Small intestine (tissue), 7 donors: ENCODE data around the gene ST6GAL1. TPM values are rescaled to one million over a fixed set of nuclear protein-coding genes. Genes with fewer than 3 reads are reported as not detected.

Experiments used
- DNase-seq, 2 donors: peaks; one replicate each; pipeline versions ENCODE4 v3.0.0 to v3.0.0-alpha.2; 2013
- FAIRE-seq: peaks from 2 replicates; lab custom pipeline; 2012; peaks lifted over from hg19 to GRCh38; lab: Jason Lieb, UNC
- H3K27ac ChIP-seq, 3 donors: one replicate each; pipeline ENCODE4 v1.5.1; 2013; ENCODE audit warnings: low read length in 2 of 3, mild to moderate bottlenecking in 2 of 3, control low read depth in 1 of 3, inconsistent platforms in 1 of 3, low read depth in 1 of 3, moderate library complexity in 1 of 3
- H3K27me3 ChIP-seq, 3 donors: one replicate each; pipeline ENCODE4 v1.6.1; 2013; ENCODE audit warnings: low read length in 3 of 3, inconsistent platforms in 1 of 3; ENCODE audit not compliant: control insufficient read depth in 3 of 3, insufficient read depth in 3 of 3
- H3K36me3 ChIP-seq, 3 donors: one replicate each; pipeline ENCODE4 v1.6.1; 2013; ENCODE audit warnings: low read length in 3 of 3, inconsistent platforms in 1 of 3, low read depth in 1 of 3, mild to moderate bottlenecking in 1 of 3, moderate library complexity in 1 of 3; ENCODE audit not compliant: control insufficient read depth in 3 of 3, insufficient read depth in 2 of 3
- H3K4me1 ChIP-seq, 3 donors: one replicate each; pipeline ENCODE4 v1.6.1; 2013; ENCODE audit warnings: low read length in 2 of 3, inconsistent platforms in 1 of 3, low read depth in 1 of 3, mild to moderate bottlenecking in 1 of 3, moderate library complexity in 1 of 3; ENCODE audit not compliant: control insufficient read depth in 3 of 3, insufficient read depth in 2 of 3
- H3K4me3 ChIP-seq, 3 donors: one replicate each; pipeline ENCODE4 v1.5.1; 2013; ENCODE audit warnings: low read length in 3 of 3, control low read depth in 1 of 3, inconsistent platforms in 1 of 3, low read depth in 1 of 3, mild to moderate bottlenecking in 1 of 3, moderate library complexity in 1 of 3
- H3K9me3 ChIP-seq, 2 donors: one replicate each; pipeline ENCODE4 v1.6.1; 2013; ENCODE audit warnings: low read depth in 1 of 2, low read length in 1 of 2; ENCODE audit not compliant: control insufficient read depth in 2 of 2, insufficient read depth in 1 of 2
- WGBS, 3 donors: extraction: QIAGEN DNeasy Blood & Tissue Kit; methylation state at CpG; one replicate each; pipeline ENCODE4 v1.1.7; 2013; 5-methylcytosine and 5-hydroxymethylcytosine counted together
- polyA plus RNA-seq, 4 donors: library from polyadenylated mRNA; stranded (reverse) in 3 of 4; unstranded in 1 of 4; fragments of 200-250 nt in 3 of 4; fragments of 120-200 nt in 1 of 4; gene quantifications; one replicate each; pipeline versions ENCODE4 v1.2.1 to v1.2.3, GENCODE V29; 2013
- donor health status: healthy with polysubstance abuse.
- donor health status: control.
- donor health status: control.
- donor health status: Bipolar disorder and iron deficiency.
- donor health status: healthy.

ST6GAL1 gene
- polyA plus RNA-seq, 4 donors, result 0.45 to 219 (median 11.0) TPM

DNA sequence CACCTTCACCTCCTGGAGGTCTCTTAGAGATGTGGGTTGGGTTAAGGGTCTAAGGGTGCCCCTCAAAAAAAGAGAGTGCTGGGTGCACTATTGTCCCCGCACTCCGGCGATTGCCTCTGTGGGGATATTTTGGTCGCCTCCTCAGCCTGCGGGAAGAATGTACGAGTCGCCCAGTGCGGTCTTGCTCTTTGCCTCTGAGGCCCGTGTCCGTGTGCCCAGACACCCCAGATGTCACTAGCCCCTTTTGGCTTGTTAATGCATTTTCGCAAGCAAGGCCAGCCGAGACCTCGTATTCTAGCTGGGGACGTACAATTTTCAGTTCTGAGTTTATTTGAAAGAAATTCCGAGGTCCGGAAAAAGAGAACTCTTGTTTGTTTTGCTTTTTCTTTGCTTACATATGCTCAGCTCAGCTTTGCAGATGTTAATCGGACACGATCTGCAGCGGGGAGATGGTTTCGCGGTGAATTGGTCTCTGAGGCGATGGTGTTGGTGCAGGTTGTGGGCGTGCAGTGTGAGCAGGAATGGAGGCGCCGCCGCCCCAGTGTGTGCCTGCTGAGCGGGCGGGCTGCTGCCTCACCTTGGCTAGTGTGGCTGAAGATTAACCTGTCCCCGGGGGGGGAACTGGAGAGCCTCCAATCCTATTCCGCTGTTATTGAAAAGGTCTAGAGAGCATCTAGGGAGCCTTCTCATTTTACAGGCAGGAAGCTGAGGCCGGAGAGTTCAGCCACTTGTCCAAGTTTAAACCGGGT lies 1.4 kb downstream of the ST6GAL1 start:
- no peaks in the 10 kb centered on the region for H3K27me3 ChIP-seq
- peaks cover 0 to 5% (median 0%) of the 10 kb centered on the region in 3 donors for H3K36me3 ChIP-seq
- WGBS, 3 donors, result 1 to 2% (median 1%) methylated on average over 32 of the region's 32 CpGs
- H3K27ac ChIP-seq, result peak overlapping the region in 2 of 3 donors; percentile 43 to 85
- DNase-seq, result peak; percentile 37 to 87
- H3K9me3 ChIP-seq, result no peaks in the 10 kb centered on the region
- H3K4me1 ChIP-seq, result peaks cover 0 to 12% (median 0%) of the 10 kb centered on the region in 3 donors
- no peak for FAIRE-seq
- H3K4me3 ChIP-seq, result peak overlapping the region; percentile 66 to 88 (median 76)

DNA sequence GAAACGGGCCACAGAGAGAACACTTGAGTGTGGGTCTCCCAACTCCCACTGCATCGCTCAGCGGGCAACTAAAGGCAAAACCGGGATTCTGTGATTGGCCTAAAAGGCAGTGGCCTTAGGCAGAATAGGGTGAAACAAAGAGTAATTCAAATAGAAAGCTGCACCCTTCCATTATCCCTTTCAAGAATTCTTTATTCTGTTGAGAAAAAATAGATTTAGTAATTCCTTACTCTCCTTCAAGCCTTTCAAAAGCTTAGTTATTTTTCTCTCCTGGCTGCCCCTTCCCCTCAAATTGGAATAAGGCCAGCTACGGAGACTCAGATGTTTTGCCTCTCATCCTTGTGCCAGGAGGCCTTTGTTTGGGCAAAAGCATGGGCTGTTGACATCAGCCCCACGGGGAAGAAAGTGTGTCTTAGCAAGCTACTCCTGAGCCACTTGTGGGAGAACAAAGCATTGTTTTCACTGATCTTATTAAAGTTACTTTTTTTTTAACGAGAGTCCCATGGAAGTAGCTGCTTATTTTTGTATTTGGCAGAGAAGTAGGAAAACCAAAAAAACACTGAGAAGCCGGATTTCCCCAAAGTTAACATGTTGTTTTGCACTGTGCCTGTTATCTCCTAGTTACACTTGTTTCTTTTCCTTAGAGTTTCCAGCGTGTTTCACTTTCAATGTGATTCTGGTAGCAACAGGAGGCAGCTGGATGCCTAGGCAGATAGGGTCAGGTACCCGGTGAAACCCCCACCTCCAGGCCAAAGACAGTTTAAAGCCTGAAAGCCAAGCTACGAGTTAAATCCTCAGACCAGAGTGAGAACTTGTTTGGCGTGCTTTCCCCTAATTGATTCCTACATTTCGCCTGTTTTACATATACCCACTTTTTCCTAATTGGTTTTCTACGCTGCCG lies 2.2 kb downstream of the ST6GAL1 start:
- peaks cover 0 to 5% (median 0%) of the 10 kb centered on the region in 3 donors for H3K36me3 ChIP-seq
- no peaks in the 10 kb centered on the region for H3K27me3 ChIP-seq
- 38 to 66% (median 54%) methylated on average over 15 of the region's 15 CpGs for WGBS, 3 donors
- H3K4me3 ChIP-seq, result peak overlapping the region in 2 of 3 donors; percentile 66 to 76
- peak overlapping the region in 2 of 3 donors; percentile 43 to 85 for H3K27ac ChIP-seq
- peaks cover 0 to 12% (median 0%) of the 10 kb centered on the region in 3 donors for H3K4me1 ChIP-seq
- no peaks in the 10 kb centered on the region for H3K9me3 ChIP-seq
- no peak for FAIRE-seq
- DNase-seq, result peak in 1 of 2 donors; percentile 40

DNA sequence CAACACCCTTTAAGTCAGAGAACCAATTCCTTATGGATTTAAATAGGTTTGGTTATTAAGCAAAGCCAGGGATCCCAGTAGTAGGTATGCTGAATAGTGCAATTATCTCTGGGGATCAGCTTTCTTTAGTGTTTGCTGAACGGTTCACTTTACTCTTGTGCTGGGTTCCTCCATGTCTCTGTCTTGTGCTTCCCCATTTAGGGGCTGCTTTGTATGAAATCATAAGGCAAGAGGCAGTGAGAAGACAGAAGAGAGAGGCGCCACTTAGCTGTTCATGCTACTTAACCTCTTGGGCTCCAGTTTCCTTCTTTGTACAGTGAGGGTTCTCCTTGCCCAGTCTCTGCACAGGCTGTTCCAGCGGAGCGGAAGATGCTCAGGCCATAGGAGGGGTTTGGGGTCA lies 3.5 kb downstream of the ST6GAL1 start:
- 86 to 97% (median 92%) methylated on average over 4 of the region's 4 CpGs for WGBS, 3 donors
- Histone ChIP-seq H3K27ac (no peak overlapping the region), H3K36me3 (peaks cover 0 to 5% (median 0%) of the 10 kb centered on the region in 3 donors), H3K4me3 (no peak overlapping the region), H3K4me1 (peaks cover 0 to 12% (median 0%) of the 10 kb centered on the region in 3 donors), H3K27me3 (no peaks in the 10 kb centered on the region), H3K9me3 (no peaks in the 10 kb centered on the region)
- no peak for FAIRE-seq
- DNase-seq, result no peak

DNA sequence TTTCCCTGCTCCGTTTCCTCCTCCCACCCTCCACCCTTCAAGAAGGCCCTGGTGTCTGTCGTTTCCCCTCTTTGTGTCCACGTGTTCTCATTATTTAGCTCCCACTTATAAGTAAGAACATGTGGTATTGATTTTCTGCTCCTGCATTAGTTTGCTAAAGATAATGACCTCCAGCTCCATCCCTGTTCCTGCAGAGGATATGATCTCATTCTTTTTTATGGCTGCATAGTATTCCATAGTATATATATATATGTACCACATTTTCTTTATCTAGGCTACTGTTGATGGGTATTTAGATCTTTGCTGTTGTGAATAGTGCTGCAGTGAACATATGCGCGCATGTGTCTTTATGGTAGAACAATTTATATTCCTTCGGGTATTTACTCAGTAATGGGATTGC lies 4.8 kb downstream of the ST6GAL1 start:
- DNase-seq (no peak), FAIRE-seq (no peak)
- no peak overlapping the region for H3K27ac ChIP-seq
- peaks cover 0 to 5% (median 0%) of the 10 kb centered on the region in 3 donors for H3K36me3 ChIP-seq
- WGBS, 3 donors, result 94 to 98% (median 95%) methylated on average over 6 of the region's 6 CpGs
- no peaks in the 10 kb centered on the region for H3K27me3 ChIP-seq
- peaks cover 0 to 18% (median 0%) of the 10 kb centered on the region in 3 donors for H3K4me1 ChIP-seq
- no peak overlapping the region for H3K4me3 ChIP-seq
- H3K9me3 ChIP-seq, result no peaks in the 10 kb centered on the region

DNA sequence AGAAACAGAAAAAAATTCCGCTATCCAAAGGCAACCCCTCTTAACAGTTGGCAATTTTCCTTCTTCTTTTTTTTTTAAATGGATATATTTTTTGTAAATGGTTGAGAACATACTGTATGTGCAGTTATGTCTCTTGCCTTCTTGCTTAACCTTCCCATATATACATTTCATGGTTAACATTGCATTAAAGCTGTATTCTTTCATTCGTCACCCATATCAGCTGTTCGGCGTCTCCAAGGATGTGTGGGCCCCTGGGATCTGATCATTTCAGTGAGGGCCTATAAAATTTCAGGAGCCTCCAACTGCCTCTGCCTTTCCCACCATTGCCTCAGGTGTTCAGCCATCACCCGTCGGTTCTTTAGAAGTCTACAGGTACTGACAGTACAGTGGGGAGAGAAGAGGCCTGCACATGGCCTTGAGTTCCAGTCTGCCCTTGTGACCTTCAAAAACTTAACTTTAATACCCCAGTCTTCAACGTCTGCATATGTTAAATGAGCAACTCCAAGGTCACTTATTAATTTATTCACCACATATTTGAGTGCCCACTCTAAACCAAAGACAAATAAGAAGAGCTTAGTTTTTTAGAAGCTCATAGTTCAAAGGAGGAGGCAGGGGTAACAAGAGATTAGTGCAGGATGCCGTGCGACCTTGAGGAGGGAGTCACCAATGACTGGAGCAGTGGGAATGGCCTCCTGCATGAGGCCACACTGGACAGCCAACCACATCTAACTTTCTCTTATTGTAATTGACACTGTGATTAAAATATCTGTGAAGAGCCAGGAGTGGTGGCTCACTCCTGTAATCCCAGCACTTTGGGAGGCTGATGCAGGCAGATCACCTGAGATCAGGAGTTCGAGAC lies 6.9 kb downstream of the ST6GAL1 start:
- FAIRE-seq, result no peak
- WGBS, 3 donors, result 83 to 95% (median 91%) methylated on average over 10 of the region's 10 CpGs

DNA sequence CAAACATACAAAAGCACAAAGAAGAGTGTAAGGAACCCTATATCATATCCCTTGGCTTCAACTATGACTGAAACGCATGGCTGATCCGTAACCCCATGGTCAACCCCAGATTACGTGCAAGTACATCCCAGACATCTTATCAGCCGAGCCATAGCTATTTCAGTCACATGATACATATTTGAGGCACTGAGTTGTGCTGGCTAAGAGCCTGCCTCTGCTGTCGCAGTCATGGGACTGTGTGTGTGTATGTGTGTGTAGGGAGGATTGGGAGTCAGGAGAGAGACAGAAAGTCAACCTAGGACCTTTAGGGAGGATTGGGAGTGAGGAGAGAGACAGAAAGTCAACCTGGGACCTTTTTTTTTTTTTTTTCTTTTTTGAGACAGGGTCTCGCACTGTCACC lies 8.4 kb downstream of the ST6GAL1 start:
- FAIRE-seq (no peak), DNase-seq (peak in 1 of 2 donors; percentile 77)
- Histone ChIP-seq H3K4me1 (peaks cover 0 to 6% (median 0%) of the 10 kb centered on the region in 3 donors), H3K27me3 (no peaks in the 10 kb centered on the region), H3K9me3 (no peaks in the 10 kb centered on the region), H3K36me3 (peaks cover 0 to 9% (median 0%) of the 10 kb centered on the region in 3 donors), H3K27ac (peak overlapping the region in 1 of 3 donors; percentile 42), H3K4me3 (no peak overlapping the region)
- WGBS, 3 donors, result 85 to 94% (median 91%) methylated on average over 5 to 6 of the region's 6 CpGs

More for the DNA sequence above, 6.9 kb downstream of the ST6GAL1 start:
- peaks cover 0 to 8% (median 0%) of the 10 kb centered on the region in 3 donors for H3K36me3 ChIP-seq
- no peak for DNase-seq
- no peaks in the 10 kb centered on the region for H3K9me3 ChIP-seq
- H3K27me3 ChIP-seq, result no peaks in the 10 kb centered on the region
- no peak overlapping the region for H3K4me3 ChIP-seq
- H3K27ac ChIP-seq, result no peak overlapping the region
- H3K4me1 ChIP-seq, result peaks cover 0 to 14% (median 0%) of the 10 kb centered on the region in 3 donors

DNA sequence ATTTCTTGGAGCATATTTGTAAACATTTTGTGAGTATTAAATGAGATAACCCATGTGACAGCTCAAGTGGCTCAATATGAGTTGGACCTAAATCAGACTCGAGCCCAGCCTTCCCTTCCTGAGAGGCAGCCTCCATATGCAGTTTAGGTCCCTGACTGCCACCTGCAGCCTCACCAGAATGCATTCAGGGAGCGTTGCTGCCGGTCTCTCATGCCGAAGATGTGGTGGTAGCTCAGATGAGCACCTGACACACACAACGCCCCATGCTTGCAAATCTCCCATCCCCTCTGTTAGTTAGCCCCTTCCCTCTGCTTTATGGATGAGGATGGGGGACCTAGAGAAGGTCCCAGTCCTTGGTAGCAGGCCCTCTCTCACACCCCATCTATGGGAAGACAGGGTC lies 9.2 kb downstream of the ST6GAL1 start:
- DNase-seq (no peak), FAIRE-seq (no peak)
- Histone ChIP-seq H3K9me3 (no peaks in the 10 kb centered on the region), H3K4me3 (no peak overlapping the region), H3K27ac (no peak overlapping the region), H3K27me3 (no peaks in the 10 kb centered on the region), H3K36me3 (peaks cover 0 to 6% (median 0%) of the 10 kb centered on the region in 3 donors), H3K4me1 (peaks cover 0 to 6% (median 0%) of the 10 kb centered on the region in 3 donors)
- WGBS, 3 donors, result 91 to 95% (median 95%) methylated on average over 5 of the region's 5 CpGs
